HTERT RPE-1 (cell line): ENCODE measurements around the gene ASF1A.
"Not testable (repeated sequence)": the region's sequence is repeated elsewhere in the genome, so short reads cannot be mapped to it uniquely, and the experiment has no call there.

Source experiments
- in situ Hi-C: fragments of 300-500 bp; cut with MboI; formaldehyde crosslinking; loops from 4 replicates; pipeline ENCODE4 v1.14.3; 2020; ENCODE audit warnings: low sequenced_read_pairs

Gene ASF1A

DNA sequence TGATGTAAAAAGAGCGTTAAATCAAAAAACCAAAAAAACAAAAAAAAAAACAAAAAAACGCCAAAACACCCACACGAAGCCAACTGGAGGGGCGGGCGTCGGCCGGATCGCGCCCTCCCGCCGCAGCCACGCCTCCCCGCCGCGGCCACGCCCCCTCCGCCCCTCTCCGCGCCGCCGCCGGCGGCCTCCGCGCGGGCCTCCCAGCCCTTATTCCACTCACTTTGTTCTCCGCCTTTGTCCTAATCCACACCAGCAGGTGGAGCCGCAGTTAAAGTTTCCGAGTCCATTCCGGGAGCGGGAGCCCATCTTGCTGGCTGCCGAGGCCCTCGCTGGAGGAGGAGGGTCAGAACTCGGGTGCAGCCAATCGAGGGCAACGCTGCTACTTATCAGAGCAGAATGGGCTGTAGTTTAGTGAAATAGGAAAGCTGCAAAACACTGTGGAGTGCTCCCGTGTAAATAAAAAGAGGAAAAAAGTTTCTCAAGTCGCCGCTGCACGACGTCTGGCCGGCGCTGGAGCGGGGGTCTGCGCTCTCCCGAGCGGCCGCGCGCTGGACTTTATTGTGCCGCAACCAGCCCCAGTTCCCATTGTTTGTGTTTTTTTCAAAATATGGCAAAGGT, at the start of gene ASF1A:
ASF1A (plus strand) TSS at position 346 of the 618 bp plus-strand sequence; CDS start at position 608, 262 bp downstream.
- in situ Hi-C loops: no loop called here

DNA sequence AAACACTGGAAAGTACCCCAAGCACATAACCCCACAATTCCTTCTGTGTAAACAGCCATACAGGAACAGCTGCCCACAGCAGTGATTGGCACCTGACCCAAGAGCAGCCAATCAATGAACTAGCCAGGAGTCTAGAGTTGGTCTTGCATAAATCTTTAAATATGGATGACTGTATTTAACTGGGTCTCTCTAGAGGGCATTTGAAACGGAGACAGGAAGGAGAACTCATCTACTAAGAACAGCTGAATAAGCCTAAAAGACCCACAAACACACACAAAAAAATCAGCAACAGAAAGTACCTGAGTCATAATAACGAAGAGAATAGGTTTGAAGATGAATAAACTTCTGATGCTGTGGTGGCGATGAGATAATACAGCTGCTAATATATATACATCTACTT, 49.0 kb upstream of the ASF1A start:
- in situ Hi-C loops: no loop called here

DNA sequence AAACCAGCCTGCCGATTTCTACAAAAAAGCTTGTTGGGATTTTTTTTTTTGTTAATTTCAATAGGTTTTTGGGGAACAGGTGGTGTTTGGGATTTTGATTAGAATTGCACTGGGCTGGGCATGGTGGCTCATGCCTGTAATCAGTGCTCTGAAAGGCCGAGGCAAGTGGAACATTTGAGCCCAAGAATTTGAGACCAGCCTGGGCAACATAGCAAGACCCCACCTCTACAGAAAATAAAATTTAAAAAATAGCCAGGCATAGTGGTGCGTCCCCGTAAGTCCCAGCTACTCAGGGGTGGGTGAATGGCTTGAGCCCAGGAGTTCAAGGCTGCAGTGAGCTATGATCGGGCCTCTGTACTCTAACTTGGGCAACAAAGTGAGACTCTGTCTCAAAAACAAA, 40.5 kb upstream of the ASF1A start:
- in situ Hi-C loops: no loop called here

DNA sequence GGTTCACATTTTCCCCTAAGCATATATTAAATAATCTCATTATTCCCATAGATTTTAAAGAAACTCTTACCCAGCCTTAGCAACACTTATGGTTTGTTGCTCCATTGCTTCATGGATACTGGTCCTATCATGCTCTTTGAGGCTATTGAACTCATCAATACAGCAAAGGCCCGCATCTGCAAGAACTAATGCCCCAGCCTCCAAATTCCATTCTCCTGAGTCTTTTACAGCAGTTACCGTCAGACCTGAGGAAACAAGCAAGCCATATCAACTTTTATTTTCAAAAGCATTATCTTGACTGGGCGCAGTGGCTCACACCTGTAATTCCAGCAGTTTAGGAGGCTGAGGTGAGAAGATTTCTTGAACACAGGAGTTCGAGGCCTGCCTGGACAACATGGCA, 37.7 kb upstream of the ASF1A start:
- in situ Hi-C loops: no loop called here

DNA sequence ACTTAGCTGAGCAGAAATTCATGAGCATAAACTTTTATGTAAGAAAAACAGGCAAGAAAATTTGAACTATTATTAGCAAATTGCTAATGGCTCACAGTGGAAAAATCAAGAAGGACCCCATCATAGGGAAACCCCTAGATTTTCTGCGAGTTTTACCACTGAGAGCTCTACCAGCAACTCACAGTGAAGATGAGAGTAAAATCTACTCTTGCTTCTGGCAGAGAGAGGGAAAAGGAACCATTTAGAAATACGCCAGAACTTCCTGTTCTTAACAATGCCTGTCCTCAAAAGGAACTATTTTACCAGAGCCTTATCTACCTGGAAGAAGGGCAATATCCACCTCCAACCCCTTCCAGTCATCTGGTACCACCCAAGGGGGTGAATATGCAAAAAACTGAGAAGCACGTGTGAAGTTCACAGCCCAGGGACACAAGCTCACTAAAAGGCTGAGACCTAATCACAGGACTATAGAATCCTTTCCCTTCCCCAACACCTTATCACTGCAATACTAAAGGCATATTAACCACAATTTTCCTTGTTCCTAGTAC, 34.4 kb upstream of the ASF1A start:
- in situ Hi-C loops: no loop called here

DNA sequence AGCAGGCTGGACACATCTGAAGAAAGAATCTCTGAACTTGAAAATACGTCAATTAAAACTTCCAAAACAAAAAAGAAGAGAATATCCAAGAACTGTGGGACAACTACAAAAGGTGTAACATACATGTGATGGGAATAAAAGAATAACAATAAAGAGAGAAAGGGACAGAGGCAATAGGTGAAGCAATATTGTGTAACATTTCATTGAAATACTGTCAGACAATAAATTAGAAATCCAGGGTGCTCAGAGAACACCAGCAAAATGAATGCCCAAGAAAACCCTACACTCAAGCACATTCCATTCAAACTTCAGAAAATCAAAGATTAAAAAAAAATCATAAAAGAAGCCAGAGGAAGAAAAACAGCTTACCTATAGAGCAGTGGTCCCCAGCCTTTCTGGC, 33.6 kb upstream of the ASF1A start:
- in situ Hi-C loops: no loop called here

DNA sequence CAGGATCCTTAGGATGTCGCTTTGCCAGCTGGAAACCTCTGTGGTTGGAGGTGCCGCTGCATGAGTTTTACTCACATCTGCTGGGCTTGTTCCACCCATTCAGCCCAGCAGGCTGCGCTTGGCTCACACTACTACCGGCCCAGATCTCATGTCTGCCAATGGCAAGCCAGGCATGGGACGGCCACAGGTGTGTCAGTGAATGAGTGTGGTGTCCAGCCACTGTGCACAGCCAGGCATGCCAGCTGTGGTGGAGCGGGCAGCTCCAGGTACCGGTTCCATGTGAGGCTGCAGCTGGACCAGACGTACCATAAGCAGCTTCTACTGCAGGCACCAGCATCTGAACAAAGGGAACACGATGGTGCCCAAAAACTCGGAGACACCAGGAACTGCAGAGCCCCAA, 33.1 kb upstream of the ASF1A start:
- in situ Hi-C loops: no loop called here

DNA sequence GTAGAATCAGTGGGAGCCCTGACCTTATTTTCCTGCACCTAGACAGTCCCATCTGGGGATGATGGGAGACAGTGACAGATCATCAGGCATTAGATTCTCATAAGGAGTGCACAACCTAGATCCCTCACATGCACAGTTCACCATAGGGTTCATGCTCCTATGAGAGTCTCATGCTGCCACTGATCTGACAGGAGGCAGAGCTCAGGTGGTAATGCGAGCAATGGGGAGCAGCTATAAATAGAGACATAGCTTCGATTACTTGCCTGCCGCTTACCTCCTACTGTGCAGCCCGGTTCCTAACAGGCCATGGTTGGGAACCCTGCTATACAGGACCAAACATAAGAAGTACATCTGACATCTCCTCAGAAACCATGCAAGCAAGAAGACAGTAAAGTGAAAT, 31.5 kb upstream of the ASF1A start:
- in situ Hi-C loops: no loop called here

DNA sequence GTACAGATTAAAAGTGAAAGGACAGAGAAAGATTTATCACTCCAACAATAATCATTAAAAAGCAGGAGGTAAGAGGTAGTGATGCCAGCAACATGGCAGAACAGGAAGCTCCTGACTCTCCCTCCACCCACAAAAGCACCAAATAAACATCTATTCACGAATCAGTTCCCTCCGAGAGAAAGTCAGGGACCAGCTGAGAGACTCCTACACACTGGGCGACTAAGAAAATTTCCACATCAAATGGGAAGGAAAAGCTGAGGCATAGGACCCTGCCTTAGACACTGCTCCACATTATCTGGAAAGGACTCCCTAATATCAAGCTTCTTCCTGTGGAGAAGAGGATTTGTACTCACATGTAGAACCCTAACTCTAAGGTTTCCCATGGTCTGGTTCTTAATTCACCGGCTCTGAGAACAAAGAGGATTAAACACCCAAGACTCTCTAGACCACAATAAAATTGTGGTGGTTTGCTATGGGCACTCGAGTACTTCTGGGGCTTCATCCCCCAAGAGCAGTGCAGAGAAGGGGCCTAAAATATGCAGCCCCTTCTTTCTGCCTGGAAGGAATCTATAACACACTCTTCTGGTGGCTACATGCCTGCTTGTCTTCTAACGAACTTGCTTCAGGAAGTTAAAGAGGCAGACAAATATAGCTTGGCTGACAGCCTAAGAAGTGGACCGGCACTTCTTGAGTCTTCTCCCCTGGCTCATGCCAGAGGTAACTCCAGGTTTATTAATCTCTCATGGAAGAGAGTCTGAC, 29.4 kb upstream of the ASF1A start:
- in situ Hi-C loops: no loop called here

DNA sequence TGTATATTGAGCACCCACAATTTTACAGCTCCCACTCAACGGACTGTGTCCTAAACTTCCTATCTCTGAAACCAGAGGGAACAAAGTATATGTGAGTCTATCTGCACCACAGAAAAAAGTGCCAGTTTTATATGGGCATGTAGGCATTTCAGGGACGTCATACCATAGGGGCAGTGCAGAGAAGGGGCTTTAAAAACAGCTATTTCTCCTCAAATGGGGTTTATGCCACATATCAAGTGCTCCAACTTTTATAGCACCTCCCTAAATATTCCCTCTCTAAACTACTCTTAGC, 28.9 kb upstream of the ASF1A start:
- in situ Hi-C loops: no loop called here

DNA sequence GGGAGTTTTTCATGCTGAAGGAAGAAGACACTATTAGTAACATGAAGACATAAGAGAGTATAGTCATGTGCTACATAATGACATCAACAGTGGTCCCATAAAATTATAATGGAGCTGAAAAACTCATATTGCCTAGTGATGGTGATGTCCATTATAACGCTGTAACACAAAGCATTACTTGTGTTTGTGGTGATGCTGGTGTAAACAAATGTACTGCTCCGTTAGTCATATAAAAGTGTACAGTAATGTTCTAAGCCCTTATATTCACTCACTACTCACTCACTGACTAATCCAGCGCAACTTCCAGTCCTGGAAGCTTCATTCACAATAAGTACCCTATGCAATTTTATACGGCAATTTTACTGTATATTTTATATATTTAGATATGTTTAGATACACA, 26.8 kb upstream of the ASF1A start:
- in situ Hi-C loops: no loop called here

DNA sequence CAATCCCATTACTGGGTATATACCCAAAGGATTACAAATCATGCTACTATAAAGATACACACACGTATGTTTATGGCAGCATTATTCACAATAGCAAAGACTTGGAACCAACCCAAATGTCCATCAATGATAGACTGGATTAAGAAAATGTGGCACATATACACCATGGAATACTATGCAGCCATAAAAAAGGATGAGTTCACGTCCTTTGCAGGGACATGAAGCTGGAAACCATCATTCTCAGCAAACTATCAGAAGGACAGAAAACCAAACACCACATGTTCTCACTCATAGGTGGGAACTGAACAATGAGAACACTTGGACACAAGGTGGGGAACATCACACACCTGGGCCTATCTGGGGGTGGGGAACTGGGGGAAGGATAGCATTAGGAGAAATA, 25.1 kb upstream of the ASF1A start:
- in situ Hi-C loops: not testable (repeated sequence)

DNA sequence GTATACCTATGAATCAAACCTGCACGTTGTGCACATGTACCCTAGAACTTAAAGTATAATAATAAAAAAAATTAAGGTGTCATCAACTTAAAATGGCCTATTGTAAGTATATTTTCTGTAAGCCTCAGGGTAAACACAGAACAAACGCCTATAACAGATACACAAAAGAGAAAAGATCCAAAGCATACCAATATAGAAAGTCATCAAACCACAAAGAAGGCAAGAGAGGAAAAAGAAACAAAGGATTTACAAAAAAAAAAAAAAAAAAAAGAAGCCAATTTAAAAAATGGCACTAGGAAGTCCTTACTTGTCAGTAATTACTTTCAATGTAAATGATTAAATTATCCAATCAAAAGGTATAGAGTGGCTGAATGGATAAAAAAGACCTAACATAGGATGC, 24.6 kb upstream of the ASF1A start:
- in situ Hi-C loops: no loop called here

DNA sequence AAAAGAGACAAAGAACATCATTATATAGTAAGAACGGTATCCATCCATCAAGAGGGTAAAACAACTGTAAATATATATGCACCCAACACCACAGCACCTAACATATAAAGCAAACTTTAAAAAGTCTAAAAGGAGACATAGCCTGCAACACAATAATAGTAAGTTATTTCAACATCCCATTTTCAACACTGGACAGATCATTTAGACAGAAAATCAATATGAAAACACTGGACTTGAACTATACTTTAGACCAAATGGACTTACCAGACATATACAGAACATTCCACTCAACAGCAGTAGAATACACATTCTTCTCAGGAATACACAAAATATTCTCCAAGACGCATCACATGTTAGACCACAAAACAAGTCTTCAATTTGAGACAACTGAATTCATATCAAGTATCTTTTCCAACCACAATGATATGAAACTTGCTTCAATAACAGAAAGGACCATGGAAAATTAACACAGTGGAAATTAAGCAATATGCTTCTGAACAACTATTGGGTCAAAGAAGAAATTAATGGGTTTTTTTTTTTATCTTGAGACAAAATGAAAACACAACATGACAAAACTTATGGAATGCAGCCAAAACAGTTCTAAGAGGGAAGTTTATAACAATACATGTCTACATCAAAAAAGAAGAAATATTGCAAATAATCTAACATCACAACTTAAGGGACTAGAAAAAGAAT, 23.9 kb upstream of the ASF1A start:
- in situ Hi-C loops: no loop called here

DNA sequence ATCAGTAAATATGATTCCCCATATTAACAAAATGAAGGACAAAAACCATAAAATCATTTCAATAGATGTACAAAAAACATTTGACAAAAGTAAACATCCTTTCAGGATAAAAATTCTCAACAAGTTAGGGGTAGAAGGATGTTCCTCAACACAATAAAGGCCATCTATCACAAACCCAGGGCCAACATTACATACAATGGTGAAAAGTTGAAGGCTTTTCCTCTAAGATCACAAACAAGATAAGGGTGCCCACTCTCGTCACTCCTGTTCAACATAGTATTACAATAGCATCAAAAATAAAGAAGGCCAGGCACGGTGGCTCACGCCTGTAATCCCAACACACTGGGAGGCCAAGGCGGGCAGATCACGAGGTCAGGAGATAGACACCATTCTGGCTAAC, 22.6 kb upstream of the ASF1A start:
- in situ Hi-C loops: no loop called here

DNA sequence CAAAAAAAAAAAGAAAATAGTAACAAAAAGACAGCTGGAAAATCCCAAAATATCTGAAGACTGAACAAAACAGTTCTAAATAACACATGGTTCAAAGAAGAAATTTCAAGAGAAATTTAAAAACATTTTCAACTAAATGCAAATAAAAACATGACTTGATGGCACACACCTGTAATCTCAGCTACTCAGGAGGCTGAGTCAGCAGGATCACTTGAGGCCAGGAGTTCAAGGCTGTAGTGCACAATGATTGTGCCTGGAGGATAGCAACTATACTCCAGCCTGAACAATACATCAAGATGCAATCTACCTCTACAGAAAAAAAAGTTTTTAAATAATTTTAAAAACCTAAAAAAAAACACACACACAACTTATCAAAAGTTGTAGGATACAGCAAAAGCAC, 21.6 kb upstream of the ASF1A start:
- in situ Hi-C loops: no loop called here

DNA sequence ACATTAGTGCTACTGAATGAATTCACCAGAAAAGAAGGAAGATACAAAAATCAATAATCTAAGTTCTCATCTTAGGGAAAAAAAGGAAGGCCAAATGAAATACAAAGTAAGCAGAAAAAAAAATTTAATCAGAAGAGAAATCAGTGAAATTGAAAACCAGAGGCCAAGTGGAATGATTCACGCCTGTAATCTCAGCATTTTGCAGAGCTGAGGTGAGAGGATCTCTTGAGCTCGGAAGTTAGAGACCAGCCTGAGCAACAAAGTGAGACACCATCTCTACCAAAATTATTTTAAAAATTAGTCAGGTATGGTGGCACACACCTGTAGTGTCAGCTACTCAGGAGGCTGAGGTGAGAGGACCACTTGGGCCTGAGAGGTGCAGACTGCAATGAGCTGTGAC, 21.2 kb upstream of the ASF1A start:
- in situ Hi-C loops: no loop called here

DNA sequence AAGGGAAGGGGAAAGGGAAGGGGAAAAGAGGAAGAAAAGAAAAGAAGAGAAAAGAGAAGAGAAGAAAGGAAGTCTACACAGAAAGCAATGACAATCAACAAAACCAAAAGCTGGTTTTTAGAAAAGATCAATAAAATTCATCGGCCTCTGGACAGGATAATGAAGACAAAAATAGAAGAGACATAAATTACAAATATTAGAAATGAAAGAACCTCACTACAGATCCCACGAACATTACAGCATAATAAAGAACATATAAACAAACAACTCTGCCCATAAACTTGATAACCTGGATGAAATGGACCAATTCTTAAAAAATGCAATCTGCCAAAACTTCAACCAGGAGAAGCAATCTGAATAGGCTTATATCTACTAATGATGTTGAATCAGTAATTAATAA, 20.7 kb upstream of the ASF1A start:
- in situ Hi-C loops: no loop called here

DNA sequence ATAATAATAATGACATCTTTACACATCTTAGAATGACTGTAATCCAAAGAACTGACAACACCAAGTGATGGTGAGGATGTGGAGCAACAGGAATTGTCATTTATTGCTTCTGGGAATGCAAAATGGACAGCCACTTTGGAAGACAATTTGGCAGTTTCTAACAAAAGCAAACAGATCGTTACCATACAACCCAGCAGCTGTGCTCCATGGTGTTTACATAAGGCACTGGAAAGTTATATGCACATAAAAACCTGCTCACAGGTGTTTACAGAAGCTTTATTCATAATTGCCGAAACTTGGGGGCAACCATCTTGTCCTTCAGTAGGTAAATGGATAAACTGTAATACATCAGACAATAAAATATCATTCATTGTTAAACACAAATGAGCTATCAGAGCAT, 18.3 kb upstream of the ASF1A start:
- in situ Hi-C loops: no loop called here

DNA sequence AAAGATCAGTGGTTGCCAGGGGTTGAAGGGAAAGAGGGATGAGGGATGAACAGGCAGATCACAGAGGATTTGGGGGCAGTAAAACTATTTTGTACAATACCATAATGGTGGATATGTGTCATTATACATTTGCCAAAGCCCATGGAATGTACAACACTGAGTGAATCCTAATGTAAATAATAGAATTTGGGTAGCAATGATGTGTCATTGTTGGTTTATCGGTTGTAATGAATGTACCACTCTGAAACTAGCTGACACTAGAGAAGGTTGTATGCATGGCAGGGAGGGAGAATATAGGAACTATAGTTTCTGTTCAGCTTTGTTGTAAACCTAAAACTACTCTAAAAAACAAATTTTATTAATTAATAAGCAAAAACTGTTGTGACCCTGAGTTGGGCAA, 17.8 kb upstream of the ASF1A start:
- in situ Hi-C loops: no loop called here

DNA sequence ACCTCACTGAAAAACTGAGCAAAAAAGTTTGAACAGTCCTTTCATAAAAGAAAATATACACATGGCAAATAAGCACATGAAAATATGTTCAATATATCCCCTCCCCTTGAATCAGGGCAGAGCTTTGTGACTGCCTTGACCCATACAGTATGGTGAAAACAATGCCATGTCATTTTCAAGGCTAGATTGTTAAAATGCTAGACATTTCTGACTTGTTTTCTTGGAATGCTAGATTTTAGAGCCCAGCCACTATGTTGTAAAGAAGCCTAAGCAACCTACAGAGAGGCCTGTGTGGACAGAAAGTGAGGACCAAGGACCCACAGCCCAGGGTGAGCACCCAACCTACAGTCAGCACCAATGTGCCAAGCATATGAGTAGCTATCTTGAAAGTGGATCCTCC, 17.1 kb upstream of the ASF1A start:
- in situ Hi-C loops: no loop called here

DNA sequence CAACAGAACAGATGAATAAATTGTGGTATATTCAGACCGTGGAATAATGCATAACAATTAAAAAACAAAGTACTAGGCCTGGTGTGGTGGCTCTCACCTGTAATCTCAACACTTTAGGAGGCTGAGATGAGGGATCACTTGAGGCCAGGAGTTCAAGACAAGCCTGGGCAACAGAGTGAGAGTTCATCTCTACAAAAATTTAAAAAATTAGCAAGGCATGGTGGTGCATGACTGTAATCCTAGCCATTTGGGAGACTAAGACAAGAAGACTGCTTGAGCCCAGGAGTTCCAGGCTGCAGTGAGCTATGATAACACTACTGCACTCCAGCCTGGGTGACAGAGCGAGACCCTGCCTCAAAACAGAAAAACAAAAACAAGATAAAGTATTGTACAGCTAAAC, 16.1 kb upstream of the ASF1A start:
- in situ Hi-C loops: no loop called here
